GM18526 (cell line): ENCODE measurements around the gene CDK17.

Source experiments
- POLR2A ChIP-seq: IDR thresholded peaks from 3 replicates; pipeline ENCODE4 v1.6.1; 2011; ENCODE audit not compliant: insufficient read length; ENCODE audit errors: extremely low read depth

Gene CDK17

GRCh38 chr12:96271469-96272199, 128.6 kb downstream of the CDK17 start:
- TF ChIP-seq POLR2A = no peak

- no peak for TF ChIP-seq POLR2A
Observed at GRCh38 chr12:96266238-96266637, 134.0 kb downstream of the CDK17 start.

- no peak for TF ChIP-seq POLR2A
Observed at GRCh38 chr12:96265836-96266235, 134.4 kb downstream of the CDK17 start.

- TF ChIP-seq POLR2A = no peak
Observed at GRCh38 chr12:96265400-96265799, 134.8 kb downstream of the CDK17 start.

GRCh38 chr12:96263449-96263902, 136.8 kb downstream of the CDK17 start:
- no peak for TF ChIP-seq POLR2A

- TF ChIP-seq POLR2A = no peak
Observed at GRCh38 chr12:96261557-96261956, 138.7 kb downstream of the CDK17 start.

- no peak for TF ChIP-seq POLR2A
Observed at GRCh38 chr12:96260644-96261043, 139.6 kb downstream of the CDK17 start.

- TF ChIP-seq POLR2A = no peak
Observed at GRCh38 chr12:96260231-96260630, 140.0 kb downstream of the CDK17 start.

GRCh38 chr12:96258104-96258961, 141.9 kb downstream of the CDK17 start:
- TF ChIP-seq POLR2A = no peak

GRCh38 chr12:96257550-96258103, 142.6 kb downstream of the CDK17 start:
- TF ChIP-seq POLR2A = no peak

- TF ChIP-seq POLR2A = no peak
Observed at GRCh38 chr12:96256672-96257361, 143.4 kb downstream of the CDK17 start.

GRCh38 chr12:96255077-96255476, 145.2 kb downstream of the CDK17 start:
- TF ChIP-seq POLR2A = no peak

- TF ChIP-seq POLR2A = no peak
Observed at GRCh38 chr12:96250119-96250685, 150.0 kb downstream of the CDK17 start.

GRCh38 chr12:96249196-96250118, 150.8 kb downstream of the CDK17 start:
- no peak for TF ChIP-seq POLR2A
